ENCODE data around the gene USP17L18. TPM values are rescaled to one million over a fixed set of nuclear protein-coding genes. Genes with fewer than 3 reads are reported as not detected.
"Not testable (repeated sequence)": the region's sequence is repeated elsewhere in the genome, so short reads cannot be mapped to it uniquely, and the experiment has no call there.

USP17L18 gene
- total and polyA plus RNA-seq, 2 donors (not counting 1 experiment from before 2014, with no cell fraction given), result not detected

DNA sequence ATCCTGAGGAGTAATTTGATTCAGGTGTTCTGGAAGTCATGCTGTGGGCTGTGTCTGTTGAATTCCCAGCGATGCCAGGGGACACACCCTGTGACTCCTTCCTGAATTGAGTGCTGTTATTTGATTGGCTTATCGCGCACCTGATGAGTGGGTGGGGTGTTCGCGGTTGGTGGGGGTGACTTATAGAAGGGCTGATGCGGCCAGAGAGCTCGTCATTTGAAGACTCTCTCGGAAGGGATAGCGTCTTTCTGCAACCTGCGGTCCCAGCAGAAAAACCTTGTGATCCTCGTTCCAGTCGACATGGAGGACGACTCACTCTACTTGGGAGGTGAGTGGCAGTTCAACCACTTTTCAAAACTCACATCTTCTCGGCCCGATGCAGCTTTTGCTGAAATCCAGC lies 9.4 kb downstream of the USP17L18 start, which contains the start of gene USP17L20:
TSS of gene USP17L20 (plus strand) at position 301 of the 400 bp plus-strand sequence. CDS start at position 301, 0 bp downstream.
- DNase-seq; H3K27me3 Mint-ChIP-seq; H3K27me3 ChIP-seq (replicated peaks in 1 of 4; ENCODE audit: control extremely low read depth in 1 of 4, control insufficient read depth in 3 of 4, insufficient read depth in 4 of 4, low read length in 3 of 4); H3K9ac ChIP-seq (ENCODE audit: low read length); CTCF ChIA-PET; intact Hi-C loops (cut with micrococcal nuclease); H3K27ac Mint-ChIP-seq; H3K9me3 Mint-ChIP-seq (ENCODE audit: insufficient read depth); H3K4me1 Mint-ChIP-seq; H3K4me1 ChIP-seq (ENCODE audit: control insufficient read depth in 2 of 2, insufficient read depth in 2 of 2, low read length in 2 of 2); H3K9me3 ChIP-seq (ENCODE audit: control extremely low read depth in 1 of 3, control insufficient read depth in 2 of 3, insufficient read depth in 1 of 3, low read length in 2 of 3); ATAC-seq (ENCODE audit: low read depth); POLR2A ChIA-PET; H2AFZ ChIP-seq (ENCODE audit: insufficient read depth, low read depth, low read length, poor library complexity, severe bottlenecking); H4K20me1 ChIP-seq (ENCODE audit: control insufficient read depth, insufficient read depth, low read length, poor library complexity, severe bottlenecking); H3K4me2 ChIP-seq (replicated peaks; ENCODE audit: low read depth, low read length, poor library complexity, severe bottlenecking); H3K27ac ChIP-seq (ENCODE audit: low read length in 2 of 2); H3K79me2 ChIP-seq (ENCODE audit: control insufficient read depth, insufficient read depth, low read length); H3K4me3 ChIP-seq (ENCODE audit: control extremely low read depth in 1 of 5, extremely low read depth in 1 of 5, insufficient read depth in 1 of 5, low read depth in 2 of 5, low read length in 4 of 5); H3K4me3 Mint-ChIP-seq; H3K36me3 ChIP-seq (replicated peaks in 1 of 2; ENCODE audit: control extremely low read depth in 1 of 2, control insufficient read depth in 1 of 2, extremely low read depth in 1 of 2, insufficient read depth in 2 of 2, low read length in 1 of 2): not testable (repeated sequence)
- WGBS (ENCODE audit: insufficient coverage), result no CpG with 5 or more reads among the region's 15 CpGs

DNA sequence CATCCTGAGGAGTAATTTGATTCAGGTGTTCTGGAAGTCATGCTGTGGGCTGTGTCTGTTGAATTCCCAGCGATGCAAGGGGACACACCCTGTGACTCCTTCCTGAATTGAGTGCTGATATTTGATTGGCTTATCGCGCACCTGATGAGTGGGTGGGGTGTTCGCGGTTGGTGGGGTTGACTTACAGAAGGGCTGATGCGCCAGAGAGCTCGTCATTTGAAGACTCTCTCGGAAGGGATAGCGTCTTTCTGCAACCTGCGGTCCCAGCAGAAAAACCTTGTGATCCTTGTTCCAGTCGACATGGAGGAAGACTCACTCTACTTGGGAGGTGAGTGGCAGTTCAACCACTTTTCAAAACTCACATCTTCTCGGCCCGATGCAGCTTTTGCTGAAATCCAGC lies 14.1 kb downstream of the USP17L18 start, which contains the start of gene USP17L21:
TSS of gene USP17L21 (plus strand) at position 301 of the 400 bp plus-strand sequence. CDS start at position 301, 0 bp downstream.
- H3K79me2 ChIP-seq (ENCODE audit: control insufficient read depth, insufficient read depth, low read length); H3K4me2 ChIP-seq (replicated peaks; ENCODE audit: low read depth, low read length, poor library complexity, severe bottlenecking); ATAC-seq (ENCODE audit: low read depth); CTCF ChIA-PET; intact Hi-C loops (cut with micrococcal nuclease); H2AFZ ChIP-seq (ENCODE audit: insufficient read depth, low read depth, low read length, poor library complexity, severe bottlenecking); H3K4me3 ChIP-seq (ENCODE audit: control extremely low read depth in 1 of 5, extremely low read depth in 1 of 5, insufficient read depth in 1 of 5, low read depth in 2 of 5, low read length in 4 of 5); DNase-seq; H3K4me3 Mint-ChIP-seq; H3K4me1 ChIP-seq (ENCODE audit: control insufficient read depth in 2 of 2, insufficient read depth in 2 of 2, low read length in 2 of 2); H3K9me3 Mint-ChIP-seq (ENCODE audit: insufficient read depth); H4K20me1 ChIP-seq (ENCODE audit: control insufficient read depth, insufficient read depth, low read length, poor library complexity, severe bottlenecking); H3K27ac ChIP-seq (ENCODE audit: low read length in 2 of 2); H3K36me3 ChIP-seq (replicated peaks in 1 of 2; ENCODE audit: control extremely low read depth in 1 of 2, control insufficient read depth in 1 of 2, extremely low read depth in 1 of 2, insufficient read depth in 2 of 2, low read length in 1 of 2); H3K9me3 ChIP-seq (ENCODE audit: control extremely low read depth in 1 of 3, control insufficient read depth in 2 of 3, insufficient read depth in 1 of 3, low read length in 2 of 3); H3K27ac Mint-ChIP-seq; POLR2A ChIA-PET; H3K27me3 Mint-ChIP-seq; H3K9ac ChIP-seq (ENCODE audit: low read length); H3K27me3 ChIP-seq (replicated peaks in 1 of 4; ENCODE audit: control extremely low read depth in 1 of 4, control insufficient read depth in 3 of 4, insufficient read depth in 4 of 4, low read length in 3 of 4); H3K4me1 Mint-ChIP-seq: not testable (repeated sequence)
- WGBS (ENCODE audit: insufficient coverage), result no CpG with 5 or more reads among the region's 13 CpGs

DNA sequence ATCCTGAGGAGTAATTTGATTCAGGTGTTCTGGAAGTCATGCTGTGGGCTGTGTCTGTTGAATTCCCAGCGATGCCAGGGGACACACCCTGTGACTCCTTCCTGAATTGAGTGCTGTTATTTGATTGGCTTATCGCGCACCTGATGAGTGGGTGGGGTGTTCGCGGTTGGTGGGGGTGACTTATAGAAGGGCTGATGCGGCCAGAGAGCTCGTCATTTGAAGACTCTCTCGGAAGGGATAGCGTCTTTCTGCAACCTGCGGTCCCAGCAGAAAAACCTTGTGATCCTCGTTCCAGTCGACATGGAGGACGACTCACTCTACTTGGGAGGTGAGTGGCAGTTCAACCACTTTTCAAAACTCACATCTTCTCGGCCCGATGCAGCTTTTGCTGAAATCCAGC lies 18.9 kb downstream of the USP17L18 start, which contains the start of gene USP17L22:
TSS of gene USP17L22 (plus strand) at position 301 of the 400 bp plus-strand sequence. CDS start at position 301, 0 bp downstream.
- H3K4me3 Mint-ChIP-seq, result not testable (repeated sequence)

DNA sequence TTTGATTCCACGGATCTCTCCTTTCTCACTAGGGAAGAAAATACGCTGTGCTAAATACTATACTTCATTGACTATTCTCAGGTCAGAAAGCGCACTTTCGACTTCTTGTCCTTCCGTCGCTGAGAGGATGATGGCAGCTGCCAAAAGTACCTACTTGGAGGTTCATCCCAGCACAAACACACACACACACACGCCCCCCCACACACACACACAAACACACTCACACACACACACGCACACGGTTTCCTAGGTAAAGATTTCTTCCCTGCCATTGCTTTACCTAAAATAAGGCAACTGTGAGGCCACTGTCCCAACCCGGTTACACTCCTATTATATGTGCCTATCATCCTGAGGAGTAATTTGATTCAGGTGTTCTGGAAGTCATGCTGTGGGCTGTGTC lies 23.3 kb downstream of the USP17L18 start:
- H3K27me3 Mint-ChIP-seq; H3K4me2 ChIP-seq (replicated peaks; ENCODE audit: low read depth, low read length, poor library complexity, severe bottlenecking); H3K4me3 ChIP-seq (ENCODE audit: control extremely low read depth in 1 of 5, extremely low read depth in 1 of 5, insufficient read depth in 1 of 5, low read depth in 2 of 5, low read length in 4 of 5); H3K4me1 ChIP-seq (ENCODE audit: control insufficient read depth in 2 of 2, insufficient read depth in 2 of 2, low read length in 2 of 2); ATAC-seq (ENCODE audit: low read depth); CTCF ChIA-PET; H3K9me3 ChIP-seq (ENCODE audit: control extremely low read depth in 1 of 3, control insufficient read depth in 2 of 3, insufficient read depth in 1 of 3, low read length in 2 of 3); H4K20me1 ChIP-seq (ENCODE audit: control insufficient read depth, insufficient read depth, low read length, poor library complexity, severe bottlenecking); H2AFZ ChIP-seq (ENCODE audit: insufficient read depth, low read depth, low read length, poor library complexity, severe bottlenecking); H3K4me3 Mint-ChIP-seq; DNase-seq; H3K36me3 ChIP-seq (replicated peaks in 1 of 2; ENCODE audit: control extremely low read depth in 1 of 2, control insufficient read depth in 1 of 2, extremely low read depth in 1 of 2, insufficient read depth in 2 of 2, low read length in 1 of 2); H3K79me2 ChIP-seq (ENCODE audit: control insufficient read depth, insufficient read depth, low read length); H3K27ac Mint-ChIP-seq; H3K9me3 Mint-ChIP-seq (ENCODE audit: insufficient read depth); H3K27ac ChIP-seq (ENCODE audit: low read length in 2 of 2); POLR2A ChIA-PET; H3K27me3 ChIP-seq (replicated peaks in 1 of 4; ENCODE audit: control extremely low read depth in 1 of 4, control insufficient read depth in 3 of 4, insufficient read depth in 4 of 4, low read length in 3 of 4); H3K4me1 Mint-ChIP-seq; H3K9ac ChIP-seq (ENCODE audit: low read length); intact Hi-C loops (cut with micrococcal nuclease): not testable (repeated sequence)
- WGBS (ENCODE audit: insufficient coverage), result 89% methylated on average over 3 of the region's 10 CpGs

More for the DNA sequence above, 18.9 kb downstream of the USP17L18 start, which contains the start of gene USP17L22:
- H2AFZ ChIP-seq (ENCODE audit: insufficient read depth, low read depth, low read length, poor library complexity, severe bottlenecking); H4K20me1 ChIP-seq (ENCODE audit: control insufficient read depth, insufficient read depth, low read length, poor library complexity, severe bottlenecking); H3K4me2 ChIP-seq (replicated peaks; ENCODE audit: low read depth, low read length, poor library complexity, severe bottlenecking); H3K9me3 Mint-ChIP-seq (ENCODE audit: insufficient read depth); H3K4me1 Mint-ChIP-seq; intact Hi-C loops (cut with micrococcal nuclease); H3K27me3 Mint-ChIP-seq; H3K27ac ChIP-seq (ENCODE audit: low read length in 2 of 2); H3K9me3 ChIP-seq (ENCODE audit: control extremely low read depth in 1 of 3, control insufficient read depth in 2 of 3, insufficient read depth in 1 of 3, low read length in 2 of 3); H3K36me3 ChIP-seq (replicated peaks in 1 of 2; ENCODE audit: control extremely low read depth in 1 of 2, control insufficient read depth in 1 of 2, extremely low read depth in 1 of 2, insufficient read depth in 2 of 2, low read length in 1 of 2); H3K4me1 ChIP-seq (ENCODE audit: control insufficient read depth in 2 of 2, insufficient read depth in 2 of 2, low read length in 2 of 2); H3K9ac ChIP-seq (ENCODE audit: low read length); POLR2A ChIA-PET; H3K27ac Mint-ChIP-seq; CTCF ChIA-PET; H3K27me3 ChIP-seq (replicated peaks in 1 of 4; ENCODE audit: control extremely low read depth in 1 of 4, control insufficient read depth in 3 of 4, insufficient read depth in 4 of 4, low read length in 3 of 4); ATAC-seq (ENCODE audit: low read depth); H3K4me3 ChIP-seq (ENCODE audit: control extremely low read depth in 1 of 5, extremely low read depth in 1 of 5, insufficient read depth in 1 of 5, low read depth in 2 of 5, low read length in 4 of 5); H3K79me2 ChIP-seq (ENCODE audit: control insufficient read depth, insufficient read depth, low read length); DNase-seq: not testable (repeated sequence)
- no CpG with 5 or more reads among the region's 15 CpGs for WGBS (ENCODE audit: insufficient coverage)

Measured in B cell (primary cell).